Neural progenitor cell (in vitro differentiated cells): ENCODE data around the gene TENM3. TPM values are rescaled to one million over a fixed set of nuclear protein-coding genes. Genes with fewer than 3 reads are reported as not detected.
A peak's percentile ranks its signal among the peaks of the same experiment; 100 is the strongest.
"Not testable (repeated sequence)": the region's sequence is repeated elsewhere in the genome, so short reads cannot be mapped to it uniquely, and the experiment has no call there.

Source experiments
- DNase-seq: peaks from one replicate; pipeline ENCODE4 v3.0.0-alpha.2; 2016; ENCODE audit warnings: low spot score
- H2AFZ ChIP-seq: fragments of 200-600 bp; sonication (generic); replicated peaks from 2 replicates; pipeline ENCODE4 v1.6.1; 2016; ENCODE audit warnings: antibody characterized with exemption
- H3F3A ChIP-seq: fragments of 200-600 bp; sonication (generic); 2 replicates; pipeline ENCODE4 v1.6.1; 2016; ENCODE audit warnings: antibody characterized with exemption, low read depth
- H3K27ac ChIP-seq: fragments of 200-600 bp; sonication (generic); 2 replicates; pipeline ENCODE4 v1.5.1; 2016; ENCODE audit warnings: mild to moderate bottlenecking
- H3K27me3 ChIP-seq: fragments of 200-600 bp; sonication (generic); 2 replicates; pipeline ENCODE4 v1.6.1; 2016; ENCODE audit warnings: mild to moderate bottlenecking, moderate library complexity
- H3K36me3 ChIP-seq: fragments of 200-600 bp; sonication (generic); 2 replicates; pipeline ENCODE4 v1.5.1; 2016
- H3K4me1 ChIP-seq: fragments of 200-600 bp; sonication (generic); 2 replicates; pipeline ENCODE4 v1.6.1; 2016; ENCODE audit warnings: mixed run types
- H3K4me2 ChIP-seq: fragments of 200-600 bp; sonication (generic); 2 replicates; pipeline ENCODE4 v1.6.1; 2016
- H3K4me3 ChIP-seq: fragments of 200-600 bp; sonication (generic); 2 replicates; pipeline ENCODE4 v1.5.1; 2016
- H3K79me2 ChIP-seq: fragments of 200-600 bp; sonication (generic); 2 replicates; pipeline ENCODE4 v1.6.1; 2016; ENCODE audit warnings: low read depth
- H3K9ac ChIP-seq: fragments of 200-600 bp; sonication (generic); 2 replicates; pipeline ENCODE4 v1.6.1; 2016
- H3K9me3 ChIP-seq: fragments of 200-600 bp; sonication (generic); 2 replicates; pipeline ENCODE4 v1.5.1; 2016; ENCODE audit warnings: low read depth
- H4K20me1 ChIP-seq: fragments of 200-600 bp; sonication (generic); 2 replicates; pipeline ENCODE4 v1.6.1; 2016; ENCODE audit warnings: low read depth
- H3K27ac Mint-ChIP-seq: 3 replicates; pipeline ENCODE4 v1.8.0; 2021; ENCODE audit warnings: mixed read lengths
- H3K27me3 Mint-ChIP-seq: 2 replicates; pipeline ENCODE4 v1.8.0; 2022; ENCODE audit warnings: low read depth, mild to moderate bottlenecking, inconsistent platforms, moderate library complexity, mixed read lengths; ENCODE audit not compliant: insufficient read depth
- H3K36me3 Mint-ChIP-seq: 3 replicates; pipeline ENCODE4 v1.8.0; 2021; ENCODE audit warnings: mixed read lengths
- H3K4me1 Mint-ChIP-seq: 3 replicates; pipeline ENCODE4 v1.8.0; 2021; ENCODE audit warnings: mixed read lengths
- H3K4me3 Mint-ChIP-seq: 3 replicates; pipeline ENCODE4 v1.8.0; 2021; ENCODE audit warnings: mild to moderate bottlenecking, moderate library complexity, mixed read lengths
- H3K9me3 Mint-ChIP-seq: 3 replicates; pipeline ENCODE4 v1.8.0; 2020; ENCODE audit warnings: mixed read lengths
- CTCF ChIP-seq: fragments of 200-600 bp; sonication (generic); IDR thresholded peaks from 2 replicates; pipeline ENCODE4 v1.5.1; 2017; ENCODE audit warnings: antibody characterized with exemption, mild to moderate bottlenecking
- EZH2 ChIP-seq: fragments of 200-600 bp; sonication (generic); IDR thresholded peaks from 2 replicates; pipeline ENCODE4 v1.6.1; 2017; ENCODE audit warnings: antibody characterized with exemption, mild to moderate bottlenecking, moderate library complexity
- EZH2phosphoT487 ChIP-seq: fragments of 200-600 bp; sonication (generic); IDR thresholded peaks from 2 replicates; pipeline ENCODE4 v1.6.1; 2017; ENCODE audit warnings: antibody characterized with exemption
- total RNA-seq: library from RNA; depleted of rRNA; stranded (reverse); fragments of >200 nt; gene quantifications from 2 replicates; pipeline ENCODE4 v1.2.3, GENCODE V29; 2015; ENCODE audit warnings: low replicate concordance

The TENM3 gene
- total RNA-seq, 1 donor from 2014 or later: 78.7 TPM

DNA sequence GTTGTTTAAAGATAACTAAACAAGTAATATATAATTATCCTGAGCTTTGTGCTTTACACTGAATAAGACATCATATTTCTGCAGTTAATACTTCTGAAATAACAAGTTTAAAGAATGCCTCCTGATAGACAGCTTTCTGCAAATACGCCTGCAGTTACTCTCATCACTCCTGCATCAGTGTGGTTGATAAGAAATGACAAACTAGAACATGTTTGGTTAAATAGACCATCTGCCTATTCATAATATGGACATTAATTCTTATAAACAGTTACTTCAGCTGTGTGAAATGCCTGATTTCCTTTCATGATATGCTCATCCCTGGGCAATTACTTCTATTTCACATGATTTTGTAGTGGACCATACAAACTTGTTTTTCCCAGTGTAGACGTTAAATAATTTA is 7.0 kb upstream of the TENM3 start:
- no peak overlapping the region for H2AFZ ChIP-seq
- Mint-ChIP-seq H3K27me3 (peaks cover 7% of the 10 kb centered on the region), H3K27ac (no peak overlapping the region), H3K4me3 (no peak overlapping the region), H3K4me1 (peaks cover 40% of the 10 kb centered on the region), H3K9me3 (peaks cover 2% of the 10 kb centered on the region), H3K36me3 (peaks cover 30% of the 10 kb centered on the region)
- no peaks in the 10 kb centered on the region for H3K9me3 ChIP-seq
- H3K4me2 ChIP-seq: no peak overlapping the region
- H3K4me1 ChIP-seq: peaks cover 19% of the 10 kb centered on the region
- no peak overlapping the region for H3K4me3 ChIP-seq
- no peak for TF ChIP-seq CTCF
- no peak for TF ChIP-seq EZH2
- TF ChIP-seq EZH2phosphoT487: no peak
- peaks cover 2% of the 10 kb centered on the region for H3K79me2 ChIP-seq
- no peaks in the 10 kb centered on the region for H4K20me1 ChIP-seq
- no peak overlapping the region for H3K9ac ChIP-seq
- H3K27me3 ChIP-seq: no peaks in the 10 kb centered on the region
- H3F3A ChIP-seq: peaks cover 12% of the 10 kb centered on the region
- no peaks in the 10 kb centered on the region for H3K36me3 ChIP-seq
- no peak for DNase-seq
- no peak overlapping the region for H3K27ac ChIP-seq

- Mint-ChIP-seq H3K36me3 (peaks cover 28% of the 10 kb centered on the region), H3K4me1 (peaks cover 37% of the 10 kb centered on the region)
- H3K9ac ChIP-seq, H3K27ac Mint-ChIP-seq, H3K27me3 ChIP-seq, H3K27me3 Mint-ChIP-seq, H3K4me3 Mint-ChIP-seq, H2AFZ ChIP-seq, H3K9me3 ChIP-seq, H3K4me2 ChIP-seq, H3K79me2 ChIP-seq, H3K9me3 Mint-ChIP-seq, H4K20me1 ChIP-seq, DNase-seq, H3K4me3 ChIP-seq, H3K27ac ChIP-seq, H3K36me3 ChIP-seq: not testable (repeated sequence)
- Histone ChIP-seq H3F3A (peaks cover 12% of the 10 kb centered on the region), H3K4me1 (peaks cover 19% of the 10 kb centered on the region)
Observed at GRCh38 chr4:182237010-182237409, 6.2 kb upstream of the TENM3 start.

DNA sequence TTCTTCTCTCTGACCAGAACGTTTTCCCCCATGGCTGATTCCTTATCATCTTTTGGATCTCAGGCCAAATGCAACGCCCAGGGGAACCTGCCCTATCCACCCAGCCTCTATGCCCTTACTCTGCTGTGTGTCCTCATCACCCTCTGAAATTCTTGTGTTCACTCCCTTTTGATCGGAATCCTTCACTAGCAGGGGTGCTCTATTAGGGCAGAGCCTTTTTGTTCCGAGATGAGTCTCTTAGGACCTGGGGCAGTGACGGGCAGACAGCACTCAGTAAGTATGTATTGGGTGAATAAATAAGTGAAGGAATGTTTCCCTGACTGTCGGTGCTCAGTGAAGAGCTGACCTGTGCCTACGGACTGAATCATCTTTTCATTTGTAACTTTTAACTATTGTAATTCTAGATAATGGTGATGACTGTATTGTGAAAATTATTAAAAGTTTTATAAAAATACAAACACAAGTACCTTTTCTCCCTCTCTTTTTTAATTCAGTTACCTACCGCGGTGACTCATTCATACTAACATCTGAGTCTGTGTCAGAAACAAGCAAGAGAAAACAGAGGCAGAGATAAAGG is 4.8 kb upstream of the TENM3 start:
- Histone ChIP-seq H3K9ac (no peak overlapping the region), H3K79me2 (peaks cover 6% of the 10 kb centered on the region), H3K4me1 (peaks cover 19% of the 10 kb centered on the region), H4K20me1 (no peaks in the 10 kb centered on the region), H3F3A (peaks cover 12% of the 10 kb centered on the region), H3K4me3 (no peak overlapping the region), H3K27ac (peak overlapping the region; percentile 2), H3K4me2 (peak overlapping the region; percentile 32), H3K9me3 (no peaks in the 10 kb centered on the region), H2AFZ (no peak overlapping the region), H3K27me3 (no peaks in the 10 kb centered on the region), H3K36me3 (no peaks in the 10 kb centered on the region)
- peak overlapping the region; percentile 34 for H3K27ac Mint-ChIP-seq
- H3K4me3 Mint-ChIP-seq: no peak overlapping the region
- TF ChIP-seq EZH2phosphoT487 (no peak), EZH2 (no peak), CTCF (no peak)
- DNase-seq: peak; percentile 59
- peaks cover 39% of the 10 kb centered on the region for H3K4me1 Mint-ChIP-seq
- H3K36me3 Mint-ChIP-seq: peaks cover 28% of the 10 kb centered on the region
- peaks cover 9% of the 10 kb centered on the region for H3K9me3 Mint-ChIP-seq
- H3K27me3 Mint-ChIP-seq: peaks cover 8% of the 10 kb centered on the region

DNA sequence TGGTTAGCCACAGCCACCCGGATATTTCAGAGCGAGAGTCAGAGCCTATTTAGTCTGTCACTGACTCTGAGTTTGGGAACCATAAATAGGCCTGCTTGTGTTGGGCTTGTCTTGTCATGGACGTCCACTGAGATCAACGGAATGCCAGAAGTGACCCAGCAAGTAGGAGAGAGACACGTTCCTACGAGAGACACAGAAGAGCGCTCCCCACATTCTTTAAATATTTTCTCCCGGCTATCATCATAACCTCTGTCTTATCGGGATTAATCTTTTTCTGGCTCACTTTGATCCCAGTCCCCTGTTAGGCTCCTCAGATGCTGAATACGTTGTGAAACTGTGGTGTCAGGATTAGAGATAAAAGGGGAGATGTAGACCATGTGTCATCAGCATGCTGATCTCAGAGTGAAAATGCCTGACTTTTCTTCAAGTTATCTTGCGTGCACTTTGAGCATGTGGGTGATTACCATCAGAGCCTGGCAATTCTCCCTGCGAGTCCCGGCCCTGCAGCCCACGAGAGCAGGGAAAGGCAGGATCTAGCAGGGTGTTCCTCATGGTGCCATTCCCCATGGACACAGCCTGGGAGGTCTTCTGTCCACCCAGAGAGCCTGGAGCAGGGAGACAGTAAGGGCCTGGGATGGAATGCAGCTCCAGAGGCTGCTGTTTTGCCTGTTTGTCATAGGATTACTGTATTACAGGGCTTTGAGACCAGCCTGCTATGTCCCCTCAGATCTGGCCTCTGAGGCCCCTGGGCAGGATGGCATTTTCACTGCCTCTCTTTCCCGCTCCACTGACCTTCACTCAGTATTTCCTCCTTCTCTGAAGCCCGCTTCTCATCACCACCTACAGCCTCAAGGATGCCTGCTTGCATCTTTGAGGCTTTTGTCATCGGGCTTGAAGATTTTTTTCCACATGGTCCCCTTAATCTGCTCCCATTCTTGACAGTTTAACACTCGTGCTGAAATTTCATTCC is 2.8 kb upstream of the TENM3 start:
- H3K4me3 Mint-ChIP-seq: peak overlapping the region; percentile 39
- H3K27ac ChIP-seq: no peak overlapping the region

More for the DNA sequence above, 2.8 kb upstream of the TENM3 start:
- H3K27me3 Mint-ChIP-seq: peaks cover 8% of the 10 kb centered on the region
- no peaks in the 10 kb centered on the region for H3K27me3 ChIP-seq
- no peak overlapping the region for H3K4me2 ChIP-seq
- H3K4me1 Mint-ChIP-seq: peaks cover 47% of the 10 kb centered on the region
- peaks cover 35% of the 10 kb centered on the region for H3K36me3 Mint-ChIP-seq
- peak overlapping the region; percentile 79 for H3K27ac Mint-ChIP-seq
- no peak overlapping the region for H2AFZ ChIP-seq
- H3K9ac ChIP-seq: no peak overlapping the region
- H4K20me1 ChIP-seq: no peaks in the 10 kb centered on the region
- H3K4me3 ChIP-seq: no peak overlapping the region
- no peaks in the 10 kb centered on the region for H3K36me3 ChIP-seq
- peaks cover 6% of the 10 kb centered on the region for H3K79me2 ChIP-seq
- H3F3A ChIP-seq: peaks cover 26% of the 10 kb centered on the region
- H3K9me3 Mint-ChIP-seq: peaks cover 13% of the 10 kb centered on the region
- TF ChIP-seq CTCF (no peak), EZH2 (no peak), EZH2phosphoT487 (no peak)
- H3K4me1 ChIP-seq: peaks cover 31% of the 10 kb centered on the region
- no peaks in the 10 kb centered on the region for H3K9me3 ChIP-seq
- DNase-seq: peak; percentile 26
